ENCODE data around the gene NSD2.
A peak's percentile ranks its signal among the peaks of the same experiment; 100 is the strongest.

Gene NSD2

DNA sequence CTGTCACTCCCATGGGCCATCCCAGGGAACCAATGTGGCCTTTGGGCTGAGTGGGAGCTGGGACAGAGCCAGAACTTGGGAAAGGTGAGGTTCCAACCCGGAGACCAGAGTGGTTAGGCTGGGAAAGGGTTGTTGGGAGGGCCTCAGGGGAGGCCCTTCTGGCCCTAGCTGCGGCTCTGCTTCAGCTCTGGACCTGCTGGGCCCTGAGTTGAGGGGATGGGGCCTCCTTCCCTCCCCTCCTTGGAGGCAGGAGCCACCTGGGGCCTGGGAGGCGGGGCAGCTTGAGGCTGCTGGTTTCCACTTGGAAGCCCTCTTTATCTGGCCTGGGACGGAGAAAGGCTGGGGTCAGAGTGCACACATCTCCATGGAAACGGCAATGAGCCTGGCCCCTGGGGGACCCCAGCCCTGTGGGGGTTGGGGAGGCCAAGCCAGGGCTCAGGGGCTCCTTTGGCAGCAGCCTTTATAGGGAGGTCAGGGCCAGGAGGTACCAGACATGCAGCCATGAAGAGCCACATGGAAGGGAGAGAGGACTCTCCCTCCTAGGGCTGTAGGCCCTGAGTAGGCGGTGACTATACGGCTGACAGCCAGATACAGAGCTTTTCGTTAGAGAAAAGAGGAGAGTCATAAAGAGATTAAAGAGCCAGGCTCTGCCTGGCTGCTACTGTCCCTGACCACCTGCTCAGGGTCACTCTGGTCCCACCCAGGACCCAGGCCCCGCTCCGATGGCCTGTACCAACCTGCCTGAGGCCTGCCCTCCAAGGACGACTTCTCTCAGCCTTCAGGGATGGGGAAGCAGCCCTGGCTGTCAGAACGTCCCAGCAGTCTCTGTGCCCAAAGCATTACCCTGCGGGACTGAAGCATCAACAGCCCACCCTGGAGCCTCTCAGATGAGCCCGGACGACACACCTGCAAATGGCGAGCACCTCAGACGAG is 6.9 kb upstream of the NSD2 start:
- CTCF ChIA-PET, result no interaction called here
- H3K4me1 ChIP-seq (ENCODE audit: control insufficient read depth, insufficient read depth, low read length), result no peaks in the 10 kb centered on the region
- H3K36me3 ChIP-seq (ENCODE audit: control insufficient read depth in 2 of 2, insufficient read depth in 1 of 2, low read length in 2 of 2), result no peaks in the 10 kb centered on the region
- no peak overlapping the region for H3K27ac ChIP-seq (ENCODE audit: extremely low read depth, low read depth, low read length)
- no peak overlapping the region for H3K4me3 ChIP-seq (ENCODE audit: low read depth, low read length)
- no peak for TF ChIP-seq ZNF610 (tag by site-specific recombination; IDR thresholded peaks at IDR 0.05; ENCODE audit: borderline replicate concordance)
- no peak for TF ChIP-seq MEIS1 (CRISPR knock-in tag; IDR thresholded peaks at IDR 0.05; ENCODE audit: borderline replicate concordance)
- TF ChIP-seq, protein P1, sequence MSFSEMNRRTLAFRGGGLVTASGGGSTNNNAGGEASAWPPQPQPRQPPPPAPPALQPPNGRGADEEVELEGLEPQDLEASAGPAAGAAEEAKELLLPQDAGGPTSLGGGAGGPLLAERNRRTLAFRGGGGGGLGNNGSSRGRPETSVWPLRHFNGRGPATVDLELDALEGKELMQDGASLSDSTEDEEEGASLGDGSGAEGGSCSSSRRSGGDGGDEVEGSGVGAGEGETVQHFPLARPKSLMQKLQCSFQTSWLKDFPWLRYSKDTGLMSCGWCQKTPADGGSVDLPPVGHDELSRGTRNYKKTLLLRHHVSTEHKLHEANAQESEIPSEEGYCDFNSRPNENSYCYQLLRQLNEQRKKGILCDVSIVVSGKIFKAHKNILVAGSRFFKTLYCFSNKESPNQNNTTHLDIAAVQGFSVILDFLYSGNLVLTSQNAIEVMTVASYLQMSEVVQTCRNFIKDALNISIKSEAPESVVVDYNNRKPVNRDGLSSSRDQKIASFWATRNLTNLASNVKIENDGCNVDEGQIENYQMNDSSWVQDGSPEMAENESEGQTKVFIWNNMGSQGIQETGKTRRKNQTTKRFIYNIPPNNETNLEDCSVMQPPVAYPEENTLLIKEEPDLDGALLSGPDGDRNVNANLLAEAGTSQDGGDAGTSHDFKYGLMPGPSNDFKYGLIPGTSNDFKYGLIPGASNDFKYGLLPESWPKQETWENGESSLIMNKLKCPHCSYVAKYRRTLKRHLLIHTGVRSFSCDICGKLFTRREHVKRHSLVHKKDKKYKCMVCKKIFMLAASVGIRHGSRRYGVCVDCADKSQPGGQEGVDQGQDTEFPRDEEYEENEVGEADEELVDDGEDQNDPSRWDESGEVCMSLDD (tag by site-specific recombination; IDR thresholded peaks at IDR 0.05), result no peak
- TF ChIP-seq ZSCAN23 (tag by site-specific recombination; IDR thresholded peaks at IDR 0.05), result no peak
- TF ChIP-seq ZNF391 (tag by site-specific recombination; IDR thresholded peaks at IDR 0.05; ENCODE audit: borderline replicate concordance, low read depth), result no peak
- no peak for TF ChIP-seq IKZF3 (tag by site-specific recombination; IDR thresholded peaks at IDR 0.05)
- TF ChIP-seq SALL2 (tag by site-specific recombination; IDR thresholded peaks at IDR 0.05; ENCODE audit: borderline replicate concordance), result no peak
- no peak for TF ChIP-seq ZNF24 (tag by site-specific recombination; IDR thresholded peaks at IDR 0.05)
- no peak for TF ChIP-seq ZNF837 (tag by site-specific recombination; IDR thresholded peaks at IDR 0.05)
- no peak for TF ChIP-seq ZEB2 (tag by site-specific recombination; IDR thresholded peaks at IDR 0.05)
- no peak for TF ChIP-seq ZNF202 (tag by site-specific recombination; IDR thresholded peaks at IDR 0.05; ENCODE audit: borderline replicate concordance)
- TF ChIP-seq ZNF221 (tag by site-specific recombination; IDR thresholded peaks at IDR 0.05; ENCODE audit: borderline replicate concordance), result no peak
- no peak for TF ChIP-seq ZBTB17 (tag by site-specific recombination; IDR thresholded peaks at IDR 0.05)
- TF ChIP-seq ZNF571 (tag by site-specific recombination; IDR thresholded peaks at IDR 0.05), result no peak
- TF ChIP-seq HOXC10 (CRISPR knock-in tag; IDR thresholded peaks at IDR 0.05), result no peak
- TF ChIP-seq KLF7 (tag by site-specific recombination; IDR thresholded peaks at IDR 0.05; ENCODE audit: borderline replicate concordance), result no peak
- TF ChIP-seq KLF1 (tag by site-specific recombination; IDR thresholded peaks at IDR 0.05), result no peak
- no peaks in the 10 kb centered on the region for H3K9me3 ChIP-seq (ENCODE audit: control insufficient read depth, insufficient read depth, low read depth, low read length)
- POLR2A ChIA-PET, result no interaction called here

DNA sequence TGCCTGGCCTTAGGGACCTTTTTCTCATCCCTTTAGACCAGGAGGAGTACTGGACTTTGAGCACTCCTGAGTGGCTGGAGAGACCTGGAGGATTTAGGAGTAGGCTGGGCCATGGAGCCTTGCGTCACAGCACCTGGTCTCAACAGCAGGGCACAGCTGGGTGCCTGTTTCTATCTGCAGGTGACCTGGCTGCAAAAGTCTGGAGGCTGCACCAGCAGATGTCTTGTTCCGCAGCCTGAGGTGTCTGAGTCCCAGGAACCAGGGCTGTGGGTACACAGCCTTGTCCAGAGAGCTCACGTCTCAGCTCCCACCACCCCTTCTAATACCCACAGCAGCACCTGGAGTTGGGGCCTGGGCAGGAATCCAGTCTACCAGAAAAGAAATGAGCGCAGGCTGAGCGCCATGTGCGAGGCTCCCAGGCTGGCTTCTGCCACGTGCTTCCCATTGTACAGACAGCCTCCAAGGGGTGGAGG is 5.0 kb upstream of the NSD2 start:
- Histone ChIP-seq H3K36me3 (ENCODE audit: control insufficient read depth in 2 of 2, insufficient read depth in 1 of 2, low read length in 2 of 2) (no peaks in the 10 kb centered on the region), H3K27ac (ENCODE audit: extremely low read depth, low read depth, low read length) (no peak overlapping the region), H3K9me3 (ENCODE audit: control insufficient read depth, insufficient read depth, low read depth, low read length) (no peaks in the 10 kb centered on the region), H3K4me1 (ENCODE audit: control insufficient read depth, insufficient read depth, low read length) (no peaks in the 10 kb centered on the region), H3K4me3 (ENCODE audit: low read depth, low read length) (no peak overlapping the region)
- 0 out of 2 replicates have a peak, but pooled peaks have one; percentile 18 for TF ChIP-seq ZIC2 (tag by site-specific recombination; IDR thresholded peaks at IDR 0.05)
- no peak for TF ChIP-seq KLF10 (tag by site-specific recombination; IDR thresholded peaks at IDR 0.05)
- ChIA-PET CTCF (no interaction called here), POLR2A (interaction anchor here (1.0 kb wide), 1 partner anchor 10 kb away, joined by 3 read pairs; no protein-coding TSS in a partner anchor)

DNA sequence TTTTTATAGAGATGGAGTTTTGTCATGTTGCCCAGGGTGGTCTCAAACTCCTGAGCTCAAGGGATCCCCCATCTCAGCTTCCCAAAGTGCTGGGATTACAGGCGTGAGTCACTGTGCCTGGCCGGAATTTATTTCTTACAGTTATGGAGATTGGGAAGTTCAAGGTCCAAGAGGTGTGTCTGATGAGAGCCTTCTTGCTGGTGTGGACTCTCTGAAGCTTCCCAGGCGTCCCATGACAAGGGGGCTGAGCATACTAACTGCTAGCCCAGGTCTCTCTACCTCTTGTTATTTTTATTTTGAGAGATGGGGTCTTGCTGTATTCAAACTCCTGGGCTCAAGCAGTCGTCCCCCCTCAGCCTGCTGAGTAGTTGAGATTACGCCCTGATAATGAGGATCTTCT is 2.9 kb upstream of the NSD2 start:
- ChIA-PET POLR2A (interaction anchor here (0.6 to 1.0 kb wide), 2 partner anchors 25 to 131 kb away, joined by 5 to 6 read pairs; no protein-coding TSS in a partner anchor), CTCF (no interaction called here)
- H3K4me1 ChIP-seq (ENCODE audit: control insufficient read depth, insufficient read depth, low read length), result no peaks in the 10 kb centered on the region
- H3K9me3 ChIP-seq (ENCODE audit: control insufficient read depth, insufficient read depth, low read depth, low read length), result no peaks in the 10 kb centered on the region
- TF ChIP-seq SP3 (tag by site-specific recombination; IDR thresholded peaks at IDR 0.05) (no peak), ZNF837 (tag by site-specific recombination; IDR thresholded peaks at IDR 0.05) (no peak)
- H3K4me3 ChIP-seq (ENCODE audit: low read depth, low read length), result no peak overlapping the region
- no peak overlapping the region for H3K27ac ChIP-seq (ENCODE audit: extremely low read depth, low read depth, low read length)
- no peaks in the 10 kb centered on the region for H3K36me3 ChIP-seq (ENCODE audit: control insufficient read depth in 2 of 2, insufficient read depth in 1 of 2, low read length in 2 of 2)
